ENCODE data around the gene PADI1.

Gene PADI1

DNA sequence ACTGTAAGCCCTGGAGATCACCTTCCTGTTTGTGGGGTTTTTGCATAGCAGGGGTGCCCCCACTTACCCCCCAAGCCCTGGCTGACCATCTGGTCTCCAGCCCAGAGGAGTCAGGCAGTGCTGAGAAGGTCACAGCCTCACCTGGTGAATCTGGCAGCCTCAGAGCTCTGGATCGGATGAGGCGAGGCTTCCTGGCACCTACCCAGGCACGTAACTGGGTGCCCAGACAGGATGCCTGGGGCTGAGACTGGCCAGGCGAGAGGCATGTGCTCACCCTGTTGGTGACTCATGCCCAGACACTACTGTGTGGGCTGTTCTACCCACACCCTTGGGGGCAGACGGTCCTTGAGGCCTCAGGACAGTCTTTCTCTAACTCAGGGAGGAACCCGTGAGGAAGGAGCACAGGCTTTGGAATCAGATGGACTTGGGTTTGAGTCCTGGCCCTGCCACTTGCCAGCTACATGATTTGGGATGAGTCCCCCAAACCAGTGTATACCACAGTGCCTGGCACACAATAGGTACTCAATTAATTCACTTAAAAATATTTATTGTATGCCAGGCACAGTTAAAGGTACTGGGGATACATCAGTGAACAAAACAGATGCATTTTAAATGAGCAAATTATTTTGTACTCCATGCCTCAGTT is 28.9 kb downstream of the PADI1 start:
- Mint-ChIP-seq H3K27me3 (ENCODE audit: low read depth, poor library complexity) (peaks cover 43% of the 10 kb centered on the region), H3K9me3 (no peaks in the 10 kb centered on the region), H3K27ac (no peak overlapping the region), H3K4me1 (peaks cover 20% of the 10 kb centered on the region), H3K4me3 (no peak overlapping the region), H3K36me3 (ENCODE audit: low read depth) (no peaks in the 10 kb centered on the region)
- TF ChIP-seq, protein P1, sequence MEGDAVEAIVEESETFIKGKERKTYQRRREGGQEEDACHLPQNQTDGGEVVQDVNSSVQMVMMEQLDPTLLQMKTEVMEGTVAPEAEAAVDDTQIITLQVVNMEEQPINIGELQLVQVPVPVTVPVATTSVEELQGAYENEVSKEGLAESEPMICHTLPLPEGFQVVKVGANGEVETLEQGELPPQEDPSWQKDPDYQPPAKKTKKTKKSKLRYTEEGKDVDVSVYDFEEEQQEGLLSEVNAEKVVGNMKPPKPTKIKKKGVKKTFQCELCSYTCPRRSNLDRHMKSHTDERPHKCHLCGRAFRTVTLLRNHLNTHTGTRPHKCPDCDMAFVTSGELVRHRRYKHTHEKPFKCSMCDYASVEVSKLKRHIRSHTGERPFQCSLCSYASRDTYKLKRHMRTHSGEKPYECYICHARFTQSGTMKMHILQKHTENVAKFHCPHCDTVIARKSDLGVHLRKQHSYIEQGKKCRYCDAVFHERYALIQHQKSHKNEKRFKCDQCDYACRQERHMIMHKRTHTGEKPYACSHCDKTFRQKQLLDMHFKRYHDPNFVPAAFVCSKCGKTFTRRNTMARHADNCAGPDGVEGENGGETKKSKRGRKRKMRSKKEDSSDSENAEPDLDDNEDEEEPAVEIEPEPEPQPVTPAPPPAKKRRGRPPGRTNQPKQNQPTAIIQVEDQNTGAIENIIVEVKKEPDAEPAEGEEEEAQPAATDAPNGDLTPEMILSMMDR (IDR thresholded peaks at IDR 0.05), result no peak
- no peak for DNase-seq

DNA sequence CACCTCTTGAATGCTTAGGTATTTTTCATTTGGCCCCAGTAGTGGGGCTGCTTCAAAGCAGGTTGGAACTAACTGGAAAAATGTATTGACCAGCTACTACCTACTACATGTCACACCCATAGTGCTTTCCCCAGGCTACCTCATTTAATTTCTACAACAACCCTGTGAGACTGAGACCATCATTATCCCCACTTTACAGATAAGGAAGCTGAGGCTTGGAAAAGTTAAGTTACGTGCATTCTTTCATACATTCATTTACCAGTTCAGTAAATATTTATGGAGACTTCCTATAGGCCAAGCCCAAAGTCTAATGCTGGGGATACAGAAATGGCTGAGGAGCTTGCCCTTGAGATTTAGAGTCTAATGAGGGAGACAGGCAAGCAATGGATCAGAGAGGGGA is 29.5 kb downstream of the PADI1 start:
- H3K36me3 Mint-ChIP-seq (ENCODE audit: low read depth), result no peaks in the 10 kb centered on the region
- no peak overlapping the region for H3K4me3 Mint-ChIP-seq
- H3K27ac Mint-ChIP-seq, result no peak overlapping the region
- TF ChIP-seq, protein P1 (IDR thresholded peaks at IDR 0.05), result no peak
- H3K4me1 Mint-ChIP-seq, result peaks cover 21% of the 10 kb centered on the region
- no peaks in the 10 kb centered on the region for H3K9me3 Mint-ChIP-seq
- DNase-seq, result no peak
- H3K27me3 Mint-ChIP-seq (ENCODE audit: low read depth, poor library complexity), result peaks cover 45% of the 10 kb centered on the region

DNA sequence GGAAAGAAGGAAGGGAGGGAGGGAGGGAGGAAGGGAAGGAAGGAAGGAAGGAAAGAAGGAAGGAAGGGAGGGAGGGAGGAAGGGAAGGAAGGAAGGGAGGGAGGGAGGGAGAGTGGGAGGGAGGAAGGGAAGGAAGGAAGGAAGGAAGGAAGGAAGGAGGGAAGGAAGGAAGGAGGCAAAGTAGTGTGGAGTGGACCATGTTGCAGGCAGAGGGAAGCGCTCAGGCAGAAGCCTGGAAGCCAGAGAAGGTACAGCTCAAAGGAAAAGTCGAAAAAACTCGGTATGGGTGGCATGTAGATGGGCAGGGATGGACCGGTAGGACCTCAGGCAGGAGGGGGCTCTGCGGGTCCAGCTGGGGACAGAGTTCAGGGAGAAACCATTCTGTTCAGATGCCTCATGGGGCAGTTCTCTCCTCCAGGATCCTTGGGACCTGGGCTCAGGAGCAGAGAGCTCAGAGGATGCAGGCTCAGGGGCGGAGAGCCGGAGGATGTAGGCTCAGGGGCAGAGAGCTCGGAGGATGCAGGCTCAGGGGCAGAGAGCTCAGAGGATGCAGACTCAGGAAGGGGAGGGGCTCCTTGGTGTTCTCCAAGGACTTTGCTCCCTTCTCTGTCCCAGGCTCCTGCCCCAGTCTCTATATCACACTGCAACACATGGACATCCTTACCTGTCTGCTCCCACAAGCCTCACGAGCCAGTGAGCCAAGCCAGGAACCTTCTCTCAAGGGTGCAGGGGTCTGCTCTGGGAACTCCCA is 30.4 kb downstream of the PADI1 start:
- H3K36me3 Mint-ChIP-seq (ENCODE audit: low read depth), result no peaks in the 10 kb centered on the region
- DNase-seq, result no peak
- no peak overlapping the region for H3K4me3 Mint-ChIP-seq
- peaks cover 49% of the 10 kb centered on the region for H3K27me3 Mint-ChIP-seq (ENCODE audit: low read depth, poor library complexity)
- H3K9me3 Mint-ChIP-seq, result no peaks in the 10 kb centered on the region
- no peak overlapping the region for H3K27ac Mint-ChIP-seq
- H3K4me1 Mint-ChIP-seq, result peaks cover 28% of the 10 kb centered on the region
- TF ChIP-seq, protein P1 (IDR thresholded peaks at IDR 0.05), result no peak

DNA sequence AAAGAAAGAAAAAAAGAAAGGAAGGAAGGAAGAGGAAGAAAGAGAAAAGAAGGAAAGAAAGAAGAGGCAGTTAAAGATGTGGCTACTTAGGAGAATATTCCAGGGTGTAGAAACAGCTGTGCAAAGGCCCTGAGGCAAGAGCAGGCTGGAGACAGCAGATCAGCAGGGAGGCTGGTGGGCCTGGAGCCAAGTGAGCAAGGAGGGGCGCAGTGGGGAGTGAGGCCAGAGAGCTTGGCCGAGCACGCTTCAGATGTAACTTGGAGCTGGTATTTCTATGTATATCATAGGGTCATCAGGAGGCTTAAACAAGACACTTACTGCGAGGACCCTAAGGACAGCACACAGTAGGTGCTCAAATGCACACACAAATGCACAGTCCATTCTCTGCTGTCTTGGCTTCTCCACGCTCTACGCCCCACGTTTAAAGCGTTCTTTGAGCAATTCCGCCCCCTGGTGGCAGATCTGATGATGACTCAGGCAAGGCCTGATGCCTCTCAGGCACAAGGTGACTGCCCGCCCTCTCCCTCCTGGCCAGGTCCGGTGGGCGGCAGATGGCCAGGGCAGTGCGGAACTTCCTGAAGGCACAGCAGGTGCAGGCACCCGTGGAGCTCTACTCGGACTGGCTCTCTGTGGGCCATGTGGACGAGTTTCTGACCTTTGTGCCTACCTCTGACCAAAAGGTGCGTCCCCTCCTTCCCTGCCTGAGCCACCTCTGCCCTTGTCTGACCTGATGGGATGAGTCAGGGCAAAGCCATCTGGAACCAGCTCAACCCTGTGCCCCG is 32.0 kb downstream of the PADI1 start:
- Mint-ChIP-seq H3K27me3 (ENCODE audit: low read depth, poor library complexity) (peaks cover 58% of the 10 kb centered on the region), H3K4me3 (no peak overlapping the region), H3K9me3 (peaks cover 4% of the 10 kb centered on the region), H3K4me1 (peaks cover 33% of the 10 kb centered on the region), H3K36me3 (ENCODE audit: low read depth) (no peaks in the 10 kb centered on the region), H3K27ac (no peak overlapping the region)
- TF ChIP-seq, protein P1 (IDR thresholded peaks at IDR 0.05), result peak; percentile 89
- peak; percentile 97 for DNase-seq

DNA sequence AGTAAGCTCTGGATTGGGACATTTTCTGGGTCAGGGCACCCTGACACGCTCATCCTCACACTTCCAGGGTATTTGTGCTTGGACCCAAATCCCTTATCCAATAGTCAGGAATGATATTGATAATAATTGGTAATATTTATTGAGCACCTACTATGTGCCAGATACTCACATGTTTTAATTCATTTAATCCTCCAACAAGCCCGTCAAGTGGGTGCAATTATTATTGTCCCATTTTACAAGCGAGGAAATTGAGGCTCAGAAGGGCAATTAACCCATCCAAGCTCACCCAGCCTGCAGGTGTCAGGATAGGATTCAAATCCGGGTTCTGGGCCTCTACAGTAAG is 32.6 kb downstream of the PADI1 start:
- TF ChIP-seq, protein P1 (IDR thresholded peaks at IDR 0.05), result no peak
- H3K27ac Mint-ChIP-seq, result no peak overlapping the region
- peaks cover 4% of the 10 kb centered on the region for H3K9me3 Mint-ChIP-seq
- no peak overlapping the region for H3K4me3 Mint-ChIP-seq
- peaks cover 64% of the 10 kb centered on the region for H3K27me3 Mint-ChIP-seq (ENCODE audit: low read depth, poor library complexity)
- H3K36me3 Mint-ChIP-seq (ENCODE audit: low read depth), result no peaks in the 10 kb centered on the region
- H3K4me1 Mint-ChIP-seq, result peaks cover 27% of the 10 kb centered on the region
- no peak for DNase-seq

Measured in nephron progenitor cell (in vitro differentiated cells).